Epithelial cell of esophagus (primary cell): ENCODE measurements around the gene ISLR2.

Source experiments
- DNase-seq: peaks from one replicate; pipeline ENCODE4 v3.0.0; 2010; ENCODE audit warnings: low read depth
- H3K4me3 ChIP-seq: 2 replicates; pipeline ENCODE4 v1.5.1; 2011; ENCODE audit warnings: mild to moderate bottlenecking, low read length, control low read depth
- CTCF ChIP-seq: IDR thresholded peaks from 2 replicates; pipeline ENCODE4 v1.5.1; 2011; ENCODE audit warnings: low read depth, mild to moderate bottlenecking, low read length, control low read depth, inconsistent platforms; ENCODE audit not compliant: insufficient read depth; ENCODE audit errors: missing control alignments

The ISLR2 gene

GRCh38 chr15:74165461-74165860, 35.1 kb downstream of the ISLR2 start:
- TF ChIP-seq CTCF: no peak
- no peak for DNase-seq
- H3K4me3 ChIP-seq: no peak overlapping the region

- TF ChIP-seq CTCF: no peak
- no peak for DNase-seq
- no peak overlapping the region for H3K4me3 ChIP-seq
Measured at GRCh38 chr15:74167891-74168331, 37.5 kb downstream of the ISLR2 start.

- H3K4me3 ChIP-seq: no peak overlapping the region
- TF ChIP-seq CTCF: no peak
- no peak for DNase-seq
Measured at GRCh38 chr15:74168711-74169126, 38.3 kb downstream of the ISLR2 start.

- no peak overlapping the region for H3K4me3 ChIP-seq
- no peak for TF ChIP-seq CTCF
- no peak for DNase-seq
Measured at GRCh38 chr15:74170071-74170844, 39.9 kb downstream of the ISLR2 start.

GRCh38 chr15:74170875-74171578, 40.6 kb downstream of the ISLR2 start:
- no peak for TF ChIP-seq CTCF
- DNase-seq: no peak
- no peak overlapping the region for H3K4me3 ChIP-seq

DNA sequence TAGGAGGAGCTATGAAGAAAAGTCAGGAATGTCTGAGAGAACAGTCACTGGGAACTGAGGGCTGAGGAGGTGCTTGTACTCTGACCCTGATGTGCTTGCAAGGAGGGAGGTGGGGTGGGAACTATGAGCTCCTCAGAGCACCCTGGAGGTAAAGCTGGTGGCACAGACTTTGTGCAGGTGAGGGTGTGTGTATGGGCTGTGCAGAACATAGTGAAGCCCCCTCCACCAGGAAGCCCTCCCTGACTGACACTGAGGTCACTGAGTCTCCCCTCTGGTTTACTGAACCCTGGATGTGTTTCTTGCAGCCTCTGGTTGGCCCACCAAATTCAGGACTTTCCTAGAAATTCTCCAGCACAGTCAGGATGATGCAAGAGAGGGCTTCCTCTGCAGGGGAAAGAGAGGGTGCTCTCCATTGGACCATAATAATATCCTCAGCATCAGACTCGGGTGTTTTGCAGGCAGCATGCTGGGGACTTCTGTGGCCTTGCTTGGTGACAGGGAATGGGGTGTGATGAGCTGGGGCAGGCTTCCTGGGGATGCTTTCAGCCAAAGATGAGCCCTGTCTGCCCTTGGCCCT, 41.7 kb downstream of the ISLR2 start:
- H3K4me3 ChIP-seq: no peak overlapping the region
- no peak for DNase-seq
- no peak for TF ChIP-seq CTCF
